Panc1 (cell line): ENCODE data around the gene C3orf38.

Experiments
- POLR2AphosphoS5 ChIP-seq: IDR thresholded peaks from 2 replicates; pipeline ENCODE4 v1.6.1; 2012; ENCODE audit warnings: mild to moderate bottlenecking, low read depth, low read length, moderate library complexity
- REST ChIP-seq, 2 experiments: IDR thresholded peaks; 2 replicates each; pipeline ENCODE4 v1.6.1; 2011 to 2012; ENCODE audit warnings: low read depth in 2 of 2, control low read depth in 1 of 2, low read length in 1 of 2, mild to moderate bottlenecking in 1 of 2, moderate library complexity in 1 of 2; ENCODE audit not compliant: insufficient read depth in 1 of 2
- SIN3A ChIP-seq: IDR thresholded peaks from 2 replicates; pipeline ENCODE4 v1.6.1; 2012; ENCODE audit warnings: low read depth, mild to moderate bottlenecking, low read length, moderate library complexity, borderline replicate concordance; ENCODE audit not compliant: insufficient read depth
- TCF7L2 ChIP-seq: IDR thresholded peaks from 2 replicates; pipeline ENCODE4 v1.6.1; 2011; ENCODE audit warnings: mild to moderate bottlenecking, low read depth, low read length, inconsistent platforms
- TF ChIP-seq, protein P1 (sequence below): fragments of 450-650 bp; IDR thresholded peaks from 2 replicates; pipeline ENCODE4 v1.5.1; 2017; ENCODE audit warnings: mild to moderate bottlenecking

- TF ChIP-seq, protein P1, sequence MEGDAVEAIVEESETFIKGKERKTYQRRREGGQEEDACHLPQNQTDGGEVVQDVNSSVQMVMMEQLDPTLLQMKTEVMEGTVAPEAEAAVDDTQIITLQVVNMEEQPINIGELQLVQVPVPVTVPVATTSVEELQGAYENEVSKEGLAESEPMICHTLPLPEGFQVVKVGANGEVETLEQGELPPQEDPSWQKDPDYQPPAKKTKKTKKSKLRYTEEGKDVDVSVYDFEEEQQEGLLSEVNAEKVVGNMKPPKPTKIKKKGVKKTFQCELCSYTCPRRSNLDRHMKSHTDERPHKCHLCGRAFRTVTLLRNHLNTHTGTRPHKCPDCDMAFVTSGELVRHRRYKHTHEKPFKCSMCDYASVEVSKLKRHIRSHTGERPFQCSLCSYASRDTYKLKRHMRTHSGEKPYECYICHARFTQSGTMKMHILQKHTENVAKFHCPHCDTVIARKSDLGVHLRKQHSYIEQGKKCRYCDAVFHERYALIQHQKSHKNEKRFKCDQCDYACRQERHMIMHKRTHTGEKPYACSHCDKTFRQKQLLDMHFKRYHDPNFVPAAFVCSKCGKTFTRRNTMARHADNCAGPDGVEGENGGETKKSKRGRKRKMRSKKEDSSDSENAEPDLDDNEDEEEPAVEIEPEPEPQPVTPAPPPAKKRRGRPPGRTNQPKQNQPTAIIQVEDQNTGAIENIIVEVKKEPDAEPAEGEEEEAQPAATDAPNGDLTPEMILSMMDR: no peak
- TF ChIP-seq TCF7L2 (no peak), REST (IDR thresholded peaks at IDR 0.05; ENCODE audit: insufficient read depth in 1 of 2, low read depth in 2 of 2, low read length in 1 of 2) (no peak), POLR2AphosphoS5 (no peak), SIN3A (no peak)
Measured at GRCh38 chr3:88133711-88134263, 16.0 kb upstream of the C3orf38 start.
